Sciatic nerve (tissue), 2 donors: ENCODE data around the gene ZBTB49. TPM values are rescaled to one million over a fixed set of nuclear protein-coding genes. Genes with fewer than 3 reads are reported as not detected.
"Not testable (repeated sequence)": the region's sequence is repeated elsewhere in the genome, so short reads cannot be mapped to it uniquely, and the experiment has no call there.

Experiments used
- ATAC-seq: fragments of 200-7000 bp; cut with Tn5 transposase; one replicate; pipeline ENCODE4 v1.9.1; 2020; ENCODE audit warnings: mild to moderate bottlenecking, moderate library complexity
- DNase-seq: peaks from one replicate; pipeline ENCODE4 v3.0.0-alpha.2; 2020; ENCODE audit warnings: low spot score
- intact Hi-C: fragments of 100-400 bp; cut with DNase I; formaldehyde crosslinking; loops from one replicate; pipeline ENCODE4 v1.14.2; 2022
- total RNA-seq: library from RNA; stranded (reverse); fragmentation: NEBNext Ultra II Directional; extraction: Animal tissue kit (Norgen Biotek cat#: 25700); gene quantifications from one replicate; pipeline ENCODE4 v1.2.1, GENCODE V29; 2021
- donor health status: DM: no; HTN: no; CAD: no.
- donor health status: DM: no; HTN: no; CAD: no.

ZBTB49 gene, protein sequence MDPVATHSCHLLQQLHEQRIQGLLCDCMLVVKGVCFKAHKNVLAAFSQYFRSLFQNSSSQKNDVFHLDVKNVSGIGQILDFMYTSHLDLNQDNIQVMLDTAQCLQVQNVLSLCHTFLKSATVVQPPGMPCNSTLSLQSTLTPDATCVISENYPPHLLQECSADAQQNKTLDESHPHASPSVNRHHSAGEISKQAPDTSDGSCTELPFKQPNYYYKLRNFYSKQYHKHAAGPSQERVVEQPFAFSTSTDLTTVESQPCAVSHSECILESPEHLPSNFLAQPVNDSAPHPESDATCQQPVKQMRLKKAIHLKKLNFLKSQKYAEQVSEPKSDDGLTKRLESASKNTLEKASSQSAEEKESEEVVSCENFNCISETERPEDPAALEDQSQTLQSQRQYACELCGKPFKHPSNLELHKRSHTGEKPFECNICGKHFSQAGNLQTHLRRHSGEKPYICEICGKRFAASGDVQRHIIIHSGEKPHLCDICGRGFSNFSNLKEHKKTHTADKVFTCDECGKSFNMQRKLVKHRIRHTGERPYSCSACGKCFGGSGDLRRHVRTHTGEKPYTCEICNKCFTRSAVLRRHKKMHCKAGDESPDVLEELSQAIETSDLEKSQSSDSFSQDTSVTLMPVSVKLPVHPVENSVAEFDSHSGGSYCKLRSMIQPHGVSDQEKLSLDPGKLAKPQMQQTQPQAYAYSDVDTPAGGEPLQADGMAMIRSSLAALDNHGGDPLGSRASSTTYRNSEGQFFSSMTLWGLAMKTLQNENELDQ
- total RNA-seq = 12.3 TPM

GRCh38 chr4:4289941-4290850, at the start of gene ZBTB49, which contains the start of gene LYAR:
Gene ZBTB49, plus strand, starts transcription at chr4:4290251. Its CDS starts 9,695 bp downstream, at chr4:4299946.
Gene LYAR, minus strand, starts transcription at chr4:4290154. Its CDS starts 6,412 bp downstream, at chr4:4283742.
- peak; percentile 96 for DNase-seq
- peak; percentile 99 for ATAC-seq
- intact Hi-C loops = no loop called here

GRCh38 chr4:4245172-4245571, 44.9 kb upstream of the ZBTB49 start:
- intact Hi-C loops = no loop called here
- DNase-seq (no peak), ATAC-seq (no peak)

DNA sequence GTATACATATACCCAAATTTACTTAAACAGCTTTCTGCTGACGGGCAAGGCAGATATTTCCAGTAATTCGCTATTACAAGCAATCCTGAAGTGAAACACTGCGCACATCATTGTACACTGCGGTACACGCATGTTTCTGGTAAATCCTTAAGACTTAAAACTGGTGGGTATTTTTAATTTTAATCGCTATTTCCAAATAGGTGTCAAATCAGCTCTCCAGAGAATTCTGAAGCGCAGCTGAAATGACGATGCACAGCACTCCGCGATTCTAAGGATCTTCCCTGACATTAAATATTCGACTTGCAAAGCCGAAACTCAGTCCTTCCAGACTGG, 42.4 kb upstream of the ZBTB49 start:
- intact Hi-C loops = no loop called here
- no peak for ATAC-seq

DNA sequence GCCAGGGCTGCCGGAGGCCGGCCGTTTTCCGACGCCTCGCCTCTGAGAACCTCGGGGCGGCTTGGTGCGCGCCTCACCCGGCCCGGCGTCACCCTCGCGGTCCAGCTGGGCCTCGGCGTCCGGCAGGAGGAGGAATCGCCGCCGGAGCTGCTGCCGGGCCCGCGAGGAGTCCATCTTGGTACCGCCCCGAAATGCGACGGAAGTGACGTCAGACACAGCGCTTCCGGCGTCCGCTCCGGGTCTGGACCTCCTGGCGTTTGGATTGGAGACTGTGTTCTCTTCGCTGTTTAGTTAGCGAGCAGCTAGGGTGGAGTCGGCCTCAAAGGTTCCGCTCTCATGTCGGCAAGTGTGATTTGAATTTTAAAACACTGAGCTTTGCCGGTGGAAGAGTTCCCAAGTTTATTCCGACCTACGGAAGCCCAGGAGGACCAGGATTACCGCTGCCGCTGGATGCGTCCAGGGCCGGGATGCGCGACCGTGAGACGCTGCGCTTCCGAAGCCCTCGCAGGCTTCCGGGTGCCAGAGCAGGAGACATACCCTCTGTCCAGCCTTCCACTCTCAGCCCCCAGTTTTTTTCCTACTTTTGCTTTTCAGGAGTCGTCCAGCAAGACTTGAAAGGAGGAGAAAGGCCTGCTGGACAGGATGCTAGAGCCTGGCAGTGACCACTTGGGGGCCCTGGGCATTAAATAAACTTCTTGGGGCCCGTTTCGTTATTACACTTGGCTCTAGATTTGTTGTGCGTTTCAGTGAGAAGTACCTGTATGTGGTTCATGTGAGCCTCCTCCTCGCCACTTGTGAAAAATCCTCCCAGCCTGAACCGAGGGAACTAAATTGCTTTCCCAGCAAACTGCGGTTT, 41.8 kb upstream of the ZBTB49 start, which contains the start of gene TMEM128:
Gene TMEM128, minus strand, starts transcription at position 195 of the 856 bp plus-strand sequence. Its CDS starts 21 bp downstream, at position 174.
- intact Hi-C loops = no loop called here
- ATAC-seq (peak; percentile 99), DNase-seq (peak; percentile 96)

More for the DNA sequence above, 42.4 kb upstream of the ZBTB49 start:
- no peak for DNase-seq

DNA sequence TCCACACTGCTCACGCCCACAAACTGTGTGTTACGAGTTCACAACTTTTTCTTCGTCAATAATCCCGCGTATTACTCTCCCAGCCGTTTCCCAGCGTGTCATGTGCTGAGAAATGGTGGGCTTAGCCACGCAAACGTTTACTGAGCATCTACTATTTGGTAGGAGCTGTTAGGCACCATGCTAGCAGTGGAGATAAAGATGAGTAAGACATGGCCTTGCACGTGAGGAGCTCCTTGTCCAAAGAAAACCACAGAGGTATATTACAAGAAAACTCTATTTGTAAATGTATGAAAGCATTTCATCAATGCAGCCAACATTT, 41.2 kb upstream of the ZBTB49 start:
- no peak for ATAC-seq
- no peak for DNase-seq
- intact Hi-C loops = no loop called here

DNA sequence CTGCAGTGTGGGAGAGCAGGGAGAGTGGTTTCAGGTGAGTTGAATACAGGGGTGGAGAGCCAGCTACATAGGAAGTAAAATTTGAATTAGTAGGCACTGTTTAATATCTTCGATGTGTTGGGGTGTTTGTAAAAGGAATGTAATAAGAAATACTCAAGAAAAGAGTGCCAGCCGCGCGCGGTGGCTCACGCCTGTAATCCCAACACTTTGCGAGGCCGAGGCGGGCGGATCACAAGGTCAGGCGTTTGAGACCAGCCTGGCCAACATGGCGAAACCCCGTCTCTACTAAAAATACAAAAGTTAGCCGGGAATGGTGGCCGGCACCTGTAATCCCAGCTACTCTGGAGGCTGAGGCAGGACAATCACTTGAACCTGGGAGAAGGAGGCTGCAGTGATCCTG, 40.7 kb upstream of the ZBTB49 start:
- intact Hi-C loops, ATAC-seq, DNase-seq: not testable (repeated sequence)

- intact Hi-C loops = no loop called here
- DNase-seq = no peak
- ATAC-seq = no peak
These were observed 40.2 kb upstream of the ZBTB49 start for GRCh38 chr4:4249866-4250265.

DNA sequence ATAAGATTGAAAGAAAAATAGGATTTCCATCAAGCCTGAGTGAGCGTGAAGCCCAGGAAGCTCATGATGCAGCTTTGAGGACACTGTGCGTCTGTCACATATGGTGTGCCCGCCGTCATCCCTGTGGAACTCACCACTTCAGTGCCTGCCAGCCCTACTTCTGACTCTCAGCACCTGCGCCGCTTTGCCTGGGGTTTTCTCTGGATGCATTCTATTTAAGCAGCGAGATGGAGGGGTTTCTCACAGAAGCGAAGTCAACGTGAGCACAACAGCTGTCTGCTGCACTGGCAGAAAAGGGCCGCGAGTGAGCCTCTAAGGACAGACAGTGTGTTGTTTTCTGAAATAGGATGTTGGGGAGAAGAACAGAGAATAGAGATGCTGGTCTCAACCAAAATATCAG, 35.9 kb upstream of the ZBTB49 start:
- DNase-seq (no peak), ATAC-seq (no peak)
- intact Hi-C loops = no loop called here

DNA sequence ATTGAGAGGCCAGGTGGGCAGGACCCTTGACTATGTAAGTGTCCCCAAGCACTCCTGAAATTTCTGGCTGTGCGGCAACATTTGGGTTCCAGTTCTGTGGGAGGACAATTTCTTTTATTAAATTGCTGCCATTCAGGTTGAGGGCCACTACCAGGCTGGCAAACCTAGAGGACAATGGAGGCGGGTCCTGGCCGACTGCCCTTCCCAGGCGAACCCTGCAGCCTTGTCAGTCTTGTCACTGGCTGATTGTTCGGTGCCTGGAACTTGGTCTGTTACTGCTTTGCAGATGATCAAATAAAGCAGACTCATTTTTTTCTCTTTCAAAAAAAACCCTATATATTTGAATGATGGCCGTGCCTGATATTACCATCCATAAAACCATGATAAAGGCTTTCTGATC, 35.4 kb upstream of the ZBTB49 start:
- ATAC-seq (no peak), DNase-seq (no peak)
- intact Hi-C loops = no loop called here

- intact Hi-C loops = no loop called here
- ATAC-seq (no peak), DNase-seq (no peak)
These were observed 33.3 kb upstream of the ZBTB49 start for GRCh38 chr4:4256799-4257198.

GRCh38 chr4:4257705-4258104, 32.3 kb upstream of the ZBTB49 start:
- intact Hi-C loops, DNase-seq, ATAC-seq: not testable (repeated sequence)

GRCh38 chr4:4259484-4260100, 30.5 kb upstream of the ZBTB49 start:
- DNase-seq (no peak), ATAC-seq (peak; percentile 32)
- intact Hi-C loops = no loop called here

- intact Hi-C loops = no loop called here
- DNase-seq (no peak), ATAC-seq (no peak)
These were observed 29.8 kb upstream of the ZBTB49 start for GRCh38 chr4:4260185-4260751.

DNA sequence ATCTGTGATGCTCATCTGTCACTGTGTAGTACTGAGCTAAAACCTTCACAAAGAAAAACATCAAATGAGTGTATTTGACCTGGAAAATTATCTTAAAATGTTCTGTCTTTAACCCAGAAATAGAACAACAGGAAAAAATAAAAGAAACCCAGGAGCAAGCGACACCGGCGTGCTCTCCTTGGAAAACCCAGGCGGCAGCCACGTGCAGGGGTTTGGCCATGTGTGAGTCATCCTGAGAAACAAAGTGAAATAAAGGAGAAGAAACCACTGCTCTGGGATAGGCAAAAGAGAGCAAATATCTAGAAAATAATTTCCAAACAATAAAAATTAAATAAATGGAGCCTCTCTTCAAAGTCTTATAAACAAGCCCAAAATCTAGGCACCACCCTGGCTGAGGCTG, 22.1 kb upstream of the ZBTB49 start:
- ATAC-seq = no peak
- no peak for DNase-seq
- intact Hi-C loops = no loop called here

DNA sequence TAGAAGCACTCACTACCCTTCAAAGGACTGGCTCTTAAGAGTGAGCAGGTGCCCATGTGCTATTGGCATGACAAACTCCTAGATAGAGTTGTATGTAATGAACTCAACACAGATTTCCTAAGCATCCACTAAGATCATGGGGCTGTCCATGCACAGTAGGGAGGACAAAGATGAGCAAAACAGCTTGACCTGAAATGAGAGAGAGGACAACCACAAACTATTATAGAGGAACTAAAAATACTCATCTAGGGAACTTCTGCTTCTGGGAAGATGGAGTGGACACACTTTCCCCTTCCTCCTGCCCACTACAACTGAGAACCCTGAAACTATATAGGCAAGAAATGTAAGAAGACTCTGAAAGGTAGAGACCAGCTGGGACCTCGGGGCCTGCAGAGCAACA, 21.3 kb upstream of the ZBTB49 start:
- intact Hi-C loops = no loop called here
- ATAC-seq (peak; percentile 20), DNase-seq (no peak)

DNA sequence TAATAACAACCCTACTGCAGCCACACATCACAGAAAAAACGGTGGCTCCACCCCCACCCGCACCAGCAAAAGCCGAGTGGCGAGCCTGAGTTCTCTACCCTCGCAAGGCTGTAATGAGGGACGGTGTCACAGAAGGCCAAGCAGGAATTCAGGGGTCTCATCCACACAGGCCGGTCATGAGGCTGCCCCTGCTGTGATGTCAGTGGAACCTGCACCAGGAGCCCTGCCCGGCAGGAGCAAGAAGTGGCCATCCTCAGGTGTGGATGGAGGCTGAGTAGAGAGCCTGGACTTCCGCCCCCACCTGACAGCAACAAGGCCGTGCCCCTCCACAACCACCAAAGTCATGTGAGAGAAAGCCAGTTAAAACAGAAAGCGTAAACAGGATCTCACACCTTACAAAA, 20.7 kb upstream of the ZBTB49 start:
- DNase-seq (no peak), ATAC-seq (no peak)
- intact Hi-C loops = no loop called here

DNA sequence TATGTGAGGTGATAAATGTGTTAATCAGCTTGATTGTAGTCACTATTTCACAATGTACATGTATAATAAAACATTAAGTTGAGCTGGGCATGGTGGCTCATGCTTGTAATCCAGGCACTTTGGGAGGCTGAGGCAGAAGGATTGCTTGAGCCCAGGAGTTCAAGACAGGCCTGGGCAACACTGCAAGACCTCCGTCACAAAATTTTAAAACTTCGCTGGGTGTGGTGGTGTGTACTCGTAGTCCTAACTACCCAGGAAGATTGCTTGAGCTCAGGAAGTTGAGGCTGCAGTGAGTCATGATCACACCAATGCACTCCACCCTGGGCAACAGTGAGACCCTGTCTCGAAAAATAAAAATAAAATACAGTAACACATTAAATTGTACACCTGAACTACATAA, 20.2 kb upstream of the ZBTB49 start:
- intact Hi-C loops = no loop called here
- DNase-seq = no peak
- ATAC-seq = no peak

DNA sequence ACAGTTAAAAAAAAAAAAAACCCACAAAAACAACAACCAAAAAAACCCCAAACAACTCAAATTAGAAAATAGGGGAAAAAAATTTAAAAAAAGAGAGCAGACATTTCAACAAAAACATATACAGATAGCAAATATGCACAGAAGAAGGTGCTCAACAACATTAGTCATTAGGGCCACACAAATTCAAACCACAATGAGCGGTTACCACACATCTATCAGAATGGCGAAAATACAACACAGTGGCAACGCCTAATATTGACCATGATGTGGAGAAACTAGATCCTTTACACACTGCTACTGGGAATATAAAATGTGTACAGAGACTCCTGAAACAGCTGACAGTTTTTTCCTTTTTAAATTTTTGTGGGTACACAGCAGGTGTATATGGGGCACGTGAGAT, 19.5 kb upstream of the ZBTB49 start:
- intact Hi-C loops = no loop called here
- DNase-seq (no peak), ATAC-seq (no peak)
